ENCODE measurements around the gene MYO5A.
"Not testable (repeated sequence)": the region's sequence is repeated elsewhere in the genome, so short reads cannot be mapped to it uniquely, and the experiment has no call there.

MYO5A gene

GRCh38 chr15:52459265-52459664 is 69.4 kb downstream of the MYO5A start:
- DNase-seq: not testable (repeated sequence)

- no peak for DNase-seq
These were observed 80.4 kb downstream of the MYO5A start for GRCh38 chr15:52448011-52448890.

- no peak for DNase-seq
These were observed 82.7 kb downstream of the MYO5A start for GRCh38 chr15:52445954-52446353.

GRCh38 chr15:52445553-52445952 is 83.1 kb downstream of the MYO5A start:
- no peak for DNase-seq

- DNase-seq: not testable (repeated sequence)
These were observed 85.5 kb downstream of the MYO5A start for GRCh38 chr15:52443205-52443604.

GRCh38 chr15:52441841-52442240 is 86.8 kb downstream of the MYO5A start:
- DNase-seq: no peak

GRCh38 chr15:52440946-52441345 is 87.7 kb downstream of the MYO5A start:
- no peak for DNase-seq

- DNase-seq: no peak
These were observed 88.3 kb downstream of the MYO5A start for GRCh38 chr15:52440414-52440813.

GRCh38 chr15:52439470-52439869 is 89.2 kb downstream of the MYO5A start:
- no peak for DNase-seq

GRCh38 chr15:52439042-52439441 is 89.6 kb downstream of the MYO5A start:
- not testable (repeated sequence) for DNase-seq

- DNase-seq: no peak
These were observed 90.6 kb downstream of the MYO5A start for GRCh38 chr15:52438047-52438446.

GRCh38 chr15:52437646-52438045 is 91.0 kb downstream of the MYO5A start:
- DNase-seq: no peak

GRCh38 chr15:52436981-52437380 is 91.7 kb downstream of the MYO5A start:
- no peak for DNase-seq

GRCh38 chr15:52434885-52435284 is 93.8 kb downstream of the MYO5A start:
- no peak for DNase-seq

- DNase-seq: no peak
These were observed 100.4 kb downstream of the MYO5A start for GRCh38 chr15:52428297-52428696.

- DNase-seq: no peak
These were observed 100.9 kb downstream of the MYO5A start for GRCh38 chr15:52427804-52428203.

- no peak for DNase-seq
These were observed 103.7 kb downstream of the MYO5A start for GRCh38 chr15:52424856-52425431.

GRCh38 chr15:52423852-52424251 is 104.8 kb downstream of the MYO5A start:
- DNase-seq: no peak

GRCh38 chr15:52422001-52422400 is 106.7 kb downstream of the MYO5A start:
- no peak for DNase-seq

- DNase-seq: no peak
These were observed 107.7 kb downstream of the MYO5A start for GRCh38 chr15:52421029-52421428.

GRCh38 chr15:52419494-52419893 is 109.2 kb downstream of the MYO5A start:
- DNase-seq: no peak

- no peak for DNase-seq
These were observed 110.7 kb downstream of the MYO5A start for GRCh38 chr15:52417957-52418356.

GRCh38 chr15:52417521-52417920 is 111.2 kb downstream of the MYO5A start:
- DNase-seq: no peak

- DNase-seq: not testable (repeated sequence)
These were observed 112.1 kb downstream of the MYO5A start for GRCh38 chr15:52416566-52416965.

GRCh38 chr15:52415628-52416027 is 113.1 kb downstream of the MYO5A start:
- DNase-seq: no peak

Data from NCI-H774 (cell line).